IMR-90 (cell line): Measurements from ENCODE around the gene PPP1R12B. TPM values are rescaled to one million over a fixed set of nuclear protein-coding genes. Genes with fewer than 3 reads are reported as not detected.
"Not testable (repeated sequence)": the region's sequence is repeated elsewhere in the genome, so short reads cannot be mapped to it uniquely, and the experiment has no call there.

Source experiments
- ATAC-seq: fragments of 200-7000 bp; cut with Tn5 transposase; 2 replicates; pipeline ENCODE4 v1.9.1; 2020; ENCODE audit warnings: low read depth, mild to moderate bottlenecking, moderate library complexity
- BruUV-seq: library from RNA; stranded (reverse); fragments of 400-500 nt; replicated peaks from 2 replicates; lab custom pipeline; 2021; lab: Mats Ljungman, UMichigan
- CTCF ChIA-PET: fragments of 300-600 bp; formaldehyde crosslinking; extraction: SDS; loops from one replicate; lab custom pipeline; 2021; ENCODE audit warnings: antibody characterized with exemption; lab: Yijun Ruan, JAX
- POLR2A ChIA-PET: fragments of 300-600 bp; sonication (Branson Sonifier 250); formaldehyde crosslinking; loops from one replicate; lab custom pipeline; 2022; ENCODE audit warnings: antibody characterized with exemption; ENCODE audit not compliant: unreplicated experiment; lab: Charles Lee
- DNase-seq: peaks from one replicate; pipeline ENCODE4 v3.0.0; 2013
- H2AFZ ChIP-seq: replicated peaks from 2 replicates; pipeline ENCODE3; 2013; ENCODE audit warnings: low read length, mild to moderate bottlenecking; ENCODE audit not compliant: poor library complexity
- H2AK5ac ChIP-seq: 2 replicates; pipeline ENCODE4 v1.6.1; 2013; ENCODE audit warnings: low read depth, low read length, inconsistent platforms
- H2AK9ac ChIP-seq: replicated peaks from 2 replicates; pipeline ENCODE3; 2013; ENCODE audit warnings: mild to moderate bottlenecking, low read depth, low read length, moderate library complexity; ENCODE audit not compliant: poor library complexity
- H2BK120ac ChIP-seq: 2 replicates; pipeline ENCODE4 v1.6.1; 2013; ENCODE audit warnings: low read depth, low read length, inconsistent platforms
- H2BK15ac ChIP-seq: 3 replicates; pipeline ENCODE4 v1.6.1; 2013; ENCODE audit warnings: low read depth, low read length, inconsistent platforms
- H2BK20ac ChIP-seq: 2 replicates; pipeline ENCODE4 v1.6.1; 2013; ENCODE audit warnings: low read depth, mild to moderate bottlenecking, inconsistent platforms, low read length, moderate library complexity
- H2BK5ac ChIP-seq: 2 replicates; pipeline ENCODE4 v1.6.1; 2013; ENCODE audit warnings: mild to moderate bottlenecking, low read depth, low read length, inconsistent platforms; ENCODE audit not compliant: poor library complexity, severe bottlenecking
- H3K14ac ChIP-seq: replicated peaks from 2 replicates; pipeline ENCODE4 v1.6.1; 2013; ENCODE audit warnings: low read depth, low read length, inconsistent platforms
- H3K18ac ChIP-seq: 2 replicates; pipeline ENCODE4 v1.6.1; 2013; ENCODE audit warnings: low read depth, low read length, control low read depth
- H3K23ac ChIP-seq: 2 replicates; pipeline ENCODE4 v1.6.1; 2013; ENCODE audit warnings: low read depth, low read length, inconsistent platforms
- H3K27ac ChIP-seq: 2 replicates; pipeline ENCODE4 v1.5.1; 2013; ENCODE audit warnings: mild to moderate bottlenecking, control low read depth, low read length; ENCODE audit not compliant: insufficient read depth
- H3K27me3 ChIP-seq: 2 replicates; pipeline ENCODE4 v1.6.1; 2013; ENCODE audit warnings: low read length; ENCODE audit not compliant: control insufficient read depth, insufficient read depth
- H3K36me3 ChIP-seq: 2 replicates; pipeline ENCODE4 v1.6.1; 2013; ENCODE audit warnings: low read length, mixed read lengths; ENCODE audit not compliant: control insufficient read depth, insufficient read depth
- H3K4ac ChIP-seq: 2 replicates; pipeline ENCODE4 v1.6.1; 2013; ENCODE audit warnings: low read depth, low read length, inconsistent platforms
- H3K4me1 ChIP-seq: 2 replicates; pipeline ENCODE4 v1.6.1; 2013; ENCODE audit warnings: low read length, mixed read lengths; ENCODE audit not compliant: control insufficient read depth, insufficient read depth
- H3K4me2 ChIP-seq: 2 replicates; pipeline ENCODE4 v1.6.1; 2013; ENCODE audit warnings: low read depth, mild to moderate bottlenecking, control low read depth, low read length, moderate library complexity
- H3K4me3 ChIP-seq: 2 replicates; pipeline ENCODE4 v1.5.1; 2013; ENCODE audit warnings: low read depth, mild to moderate bottlenecking, control low read depth, low read length, moderate library complexity; ENCODE audit not compliant: insufficient read depth
- H3K56ac ChIP-seq: 2 replicates; pipeline ENCODE4 v1.6.1; 2013; ENCODE audit warnings: low read length, inconsistent platforms; ENCODE audit not compliant: insufficient read depth; ENCODE audit errors: extremely low read depth
- H3K79me1 ChIP-seq, 2 experiments: 2 replicates each; pipeline ENCODE4 v1.6.1; 2013; ENCODE audit warnings: low read length in 2 of 2, inconsistent platforms in 1 of 2, low read depth in 1 of 2
- H3K9ac ChIP-seq: 2 replicates; pipeline ENCODE4 v1.6.1; 2013; ENCODE audit warnings: low read depth, low read length, control low read depth
- H3K9me1 ChIP-seq: 2 replicates; pipeline ENCODE4 v1.6.1; 2013; ENCODE audit warnings: low read length, inconsistent platforms; ENCODE audit not compliant: insufficient read depth
- H3K9me3 ChIP-seq: 2 replicates; pipeline ENCODE4 v1.6.1; 2013; ENCODE audit warnings: low read length; ENCODE audit not compliant: control insufficient read depth, insufficient read depth
- H4K20me1 ChIP-seq: 2 replicates; pipeline ENCODE4 v1.6.1; 2013; ENCODE audit warnings: low read length, inconsistent platforms; ENCODE audit not compliant: insufficient read depth
- H4K5ac ChIP-seq: 2 replicates; pipeline ENCODE4 v1.6.1; 2013; ENCODE audit warnings: mild to moderate bottlenecking, low read depth, low read length, control low read depth
- H4K8ac ChIP-seq, 2 experiments: 2 replicates each; pipeline ENCODE4 v1.6.1; 2013; ENCODE audit warnings: low read depth in 2 of 2, low read length in 2 of 2, control low read depth in 1 of 2, inconsistent platforms in 1 of 2
- H4K91ac ChIP-seq: 2 replicates; pipeline ENCODE4 v1.6.1; 2013; ENCODE audit warnings: low read depth, low read length, inconsistent platforms; ENCODE audit not compliant: insufficient read depth
- WGBS, 2 experiments: methylation state at CpG; one replicate each; pipeline versions ENCODE4 v1.1.5 to v1.1.7; 2013; ENCODE audit warnings: missing lambda C conversion rate in 2 of 2; ENCODE audit not compliant: insufficient read length in 1 of 2; ENCODE audit errors: extremely low coverage in 2 of 2; 5-methylcytosine and 5-hydroxymethylcytosine counted together
- dilution Hi-C: fragments of 300-500 bp; cut with HindIII; formaldehyde crosslinking; loops from one replicate; pipeline ENCODE4 v1.14.3; 2018; ENCODE audit warnings: low sequenced_read_pairs; ENCODE audit not compliant: unreplicated experiment
- in situ Hi-C: fragments of 300-500 bp; cut with MboI; formaldehyde crosslinking; loops from 3 replicates; pipeline ENCODE4 v1.14.3; 2019; ENCODE audit warnings: low sequenced_read_pairs, inconsistent platforms, mixed read lengths
- intact Hi-C: fragments of 100-400 bp; cut with micrococcal nuclease; formaldehyde crosslinking; loops from 2 replicates; pipeline ENCODE4 v1.10.0; 2022
- polyA plus RNA-seq, 3 experiments: library from polyadenylated mRNA; depleted of rRNA; stranded (reverse); fragments of >200 nt; gene quantifications; 2 replicates each; pipeline ENCODE4 v1.2.3, GENCODE V29; 2012; ENCODE audit warnings: low replicate concordance in 1 of 3
- total RNA-seq: library from RNA; depleted of rRNA; stranded (reverse); fragments of >200 nt; gene quantifications from 2 replicates; pipeline ENCODE4 v1.2.3, GENCODE V29; 2012

Gene PPP1R12B
- total and polyA plus RNA-seq, 2 of the 4 experiments (the other 2 are of a cell fraction) = 8.5 to 12.0 TPM

DNA sequence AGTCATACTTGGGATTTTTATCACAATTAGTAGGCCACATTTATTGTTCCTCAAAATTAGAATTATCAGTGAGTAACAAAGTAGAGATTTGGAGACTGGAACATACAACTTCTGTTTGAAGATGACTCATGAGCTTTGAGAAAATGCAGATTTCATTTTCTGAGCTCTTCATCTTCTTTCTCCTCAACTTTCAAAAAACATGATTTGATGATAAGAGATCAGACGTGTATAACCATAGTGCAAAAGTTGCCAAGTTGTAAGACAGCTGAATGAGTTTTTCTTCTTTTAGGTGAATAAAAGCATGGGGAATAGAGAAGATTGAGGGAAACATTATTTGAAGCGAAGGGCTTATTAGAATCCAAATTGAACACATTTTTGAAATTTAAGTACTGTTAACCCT, 58.4 kb downstream of the PPP1R12B start:
- H4K8ac ChIP-seq, H2BK20ac ChIP-seq, DNase-seq, BruUV-seq, ATAC-seq, H4K20me1 ChIP-seq, H2BK15ac ChIP-seq, H3K27ac ChIP-seq, H3K14ac ChIP-seq, H3K9me1 ChIP-seq, H3K23ac ChIP-seq, H3K4me2 ChIP-seq, in situ Hi-C loops, H3K9ac ChIP-seq, H3K4me1 ChIP-seq, POLR2A ChIA-PET, H2AK5ac ChIP-seq, H3K27me3 ChIP-seq, H4K5ac ChIP-seq, H2BK5ac ChIP-seq, H3K56ac ChIP-seq, H2AFZ ChIP-seq, H2BK120ac ChIP-seq, H3K18ac ChIP-seq, H3K4me3 ChIP-seq, H3K9me3 ChIP-seq, CTCF ChIA-PET, intact Hi-C loops, H2AK9ac ChIP-seq, H3K36me3 ChIP-seq, dilution Hi-C loops, H3K4ac ChIP-seq, H4K91ac ChIP-seq: not testable (repeated sequence)
- no CpG with 5 or more reads among the region's 2 CpGs for WGBS, 2 experiments
- H3K79me1 ChIP-seq = peaks cover 0 to 14% of the 10 kb centered on the region in 2 experiments; a peak in 3 of 4 replicates

DNA sequence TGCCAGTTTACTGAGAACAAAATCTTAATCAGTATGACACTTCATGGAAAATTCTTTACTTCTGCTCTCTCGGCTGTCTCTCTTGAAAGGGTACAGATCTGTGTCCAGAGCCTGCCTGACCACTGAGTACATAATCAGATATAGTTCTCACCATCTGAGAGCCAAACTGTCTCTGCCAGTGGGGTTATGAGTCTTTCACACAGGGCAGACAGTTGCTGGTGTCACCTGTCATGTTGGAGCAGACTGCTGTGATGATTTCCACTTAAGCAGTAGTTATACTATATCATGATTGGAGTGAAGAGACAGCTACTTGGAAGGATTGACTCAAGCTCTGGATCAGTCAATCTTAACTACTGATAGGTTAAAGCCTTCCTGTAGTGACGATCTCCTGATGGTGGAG, 58.9 kb downstream of the PPP1R12B start:
- POLR2A ChIA-PET, H3K9me1 ChIP-seq, H2AFZ ChIP-seq, BruUV-seq, H3K23ac ChIP-seq, H3K4me3 ChIP-seq, H2BK5ac ChIP-seq, dilution Hi-C loops, H3K4me1 ChIP-seq, DNase-seq, H2AK5ac ChIP-seq, H4K8ac ChIP-seq, H4K91ac ChIP-seq, H3K9me3 ChIP-seq, H3K9ac ChIP-seq, H2AK9ac ChIP-seq, H3K27me3 ChIP-seq, H3K4me2 ChIP-seq, H3K4ac ChIP-seq, ATAC-seq, H4K20me1 ChIP-seq, H3K27ac ChIP-seq, H3K14ac ChIP-seq, in situ Hi-C loops, H4K5ac ChIP-seq, H2BK20ac ChIP-seq, H2BK15ac ChIP-seq, intact Hi-C loops, H3K36me3 ChIP-seq, H3K18ac ChIP-seq, H3K56ac ChIP-seq, H2BK120ac ChIP-seq, CTCF ChIA-PET: not testable (repeated sequence)
- peaks cover 0 to 13% of the 10 kb centered on the region in 2 experiments; a peak in 2 of 4 replicates for H3K79me1 ChIP-seq
- WGBS, 2 experiments = no CpG with 5 or more reads among the region's 2 CpGs
